HG03521 (cell line): ENCODE results near the gene CD4.

Experiments
- ATAC-seq: cut with Tn5 transposase; IDR thresholded peaks from one replicate; pipeline ENCODE4 v1.9.1; 2021; ENCODE audit warnings: mild to moderate bottlenecking, moderate library complexity; ENCODE audit not compliant: unreplicated experiment

Gene CD4

GRCh38 chr12:6765048-6765633 lies 24.2 kb upstream of the CD4 start:
- ATAC-seq, result no peak

GRCh38 chr12:6765634-6766581 lies 23.4 kb upstream of the CD4 start, which contains the start of gene PTMS:
Gene PTMS (plus strand): TSS chr12:6766363. CDS start chr12:6766706, 343 bp downstream.
- peak; percentile 12 for ATAC-seq

- ATAC-seq, result peak; percentile 48
Observed at GRCh38 chr12:6766651-6767349, 22.5 kb upstream of the CD4 start.

- ATAC-seq, result no peak
Observed at GRCh38 chr12:6767353-6768319, 21.7 kb upstream of the CD4 start.

- no peak for ATAC-seq
Observed at GRCh38 chr12:6768437-6768914, 20.9 kb upstream of the CD4 start.

GRCh38 chr12:6768990-6769389 lies 20.3 kb upstream of the CD4 start:
- ATAC-seq, result no peak

GRCh38 chr12:6769666-6770065 lies 19.7 kb upstream of the CD4 start:
- ATAC-seq, result no peak

- ATAC-seq, result no peak
Observed at GRCh38 chr12:6770094-6770493, 19.2 kb upstream of the CD4 start.

GRCh38 chr12:6770600-6770999 lies 18.7 kb upstream of the CD4 start:
- no peak for ATAC-seq

GRCh38 chr12:6771091-6771495 lies 18.2 kb upstream of the CD4 start:
- ATAC-seq, result no peak

- ATAC-seq, result no peak
Observed at GRCh38 chr12:6771509-6772330, 17.6 kb upstream of the CD4 start.

GRCh38 chr12:6772331-6772695 lies 17.0 kb upstream of the CD4 start, which contains the start of gene LAG3:
Gene LAG3 (plus strand): TSS chr12:6772520. CDS start chr12:6772853, 333 bp downstream.
- no peak for ATAC-seq

- no peak for ATAC-seq
Observed at GRCh38 chr12:6772726-6773589, 16.4 kb upstream of the CD4 start.

GRCh38 chr12:6773590-6774351 lies 15.6 kb upstream of the CD4 start:
- no peak for ATAC-seq

- no peak for ATAC-seq
Observed at GRCh38 chr12:6774499-6775062, 14.7 kb upstream of the CD4 start.

- ATAC-seq, result no peak
Observed at GRCh38 chr12:6775185-6776174, 13.8 kb upstream of the CD4 start.
